ENCODE results near the gene ADAMTSL3.

The ADAMTSL3 gene

DNA sequence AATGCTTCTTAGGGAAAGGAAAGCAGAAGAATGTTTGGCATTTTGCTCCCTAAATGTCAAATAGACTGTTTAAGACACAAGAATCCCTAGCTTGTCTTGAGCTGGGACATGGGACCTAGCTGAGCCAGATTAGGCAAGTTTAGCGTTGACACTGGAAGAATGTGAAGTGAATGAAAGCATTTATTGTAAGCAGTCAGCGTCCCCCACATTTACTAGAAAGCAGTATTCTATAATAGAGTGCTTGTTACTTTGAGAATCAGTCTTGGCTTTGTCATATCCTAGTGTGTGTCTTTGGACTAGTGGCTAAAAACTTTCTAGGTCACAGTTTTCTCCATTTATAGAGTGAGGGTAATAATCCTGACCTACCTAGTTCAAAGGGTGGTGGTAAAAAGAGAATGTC is 161.6 kb downstream of the ADAMTSL3 start:
- TF ChIP-seq, protein P1, sequence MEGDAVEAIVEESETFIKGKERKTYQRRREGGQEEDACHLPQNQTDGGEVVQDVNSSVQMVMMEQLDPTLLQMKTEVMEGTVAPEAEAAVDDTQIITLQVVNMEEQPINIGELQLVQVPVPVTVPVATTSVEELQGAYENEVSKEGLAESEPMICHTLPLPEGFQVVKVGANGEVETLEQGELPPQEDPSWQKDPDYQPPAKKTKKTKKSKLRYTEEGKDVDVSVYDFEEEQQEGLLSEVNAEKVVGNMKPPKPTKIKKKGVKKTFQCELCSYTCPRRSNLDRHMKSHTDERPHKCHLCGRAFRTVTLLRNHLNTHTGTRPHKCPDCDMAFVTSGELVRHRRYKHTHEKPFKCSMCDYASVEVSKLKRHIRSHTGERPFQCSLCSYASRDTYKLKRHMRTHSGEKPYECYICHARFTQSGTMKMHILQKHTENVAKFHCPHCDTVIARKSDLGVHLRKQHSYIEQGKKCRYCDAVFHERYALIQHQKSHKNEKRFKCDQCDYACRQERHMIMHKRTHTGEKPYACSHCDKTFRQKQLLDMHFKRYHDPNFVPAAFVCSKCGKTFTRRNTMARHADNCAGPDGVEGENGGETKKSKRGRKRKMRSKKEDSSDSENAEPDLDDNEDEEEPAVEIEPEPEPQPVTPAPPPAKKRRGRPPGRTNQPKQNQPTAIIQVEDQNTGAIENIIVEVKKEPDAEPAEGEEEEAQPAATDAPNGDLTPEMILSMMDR (conservative IDR thresholded peaks at IDR 0.05; ENCODE audit: low read depth, low read length), result no peak
- Histone ChIP-seq H3K36me3 (ENCODE audit: insufficient read depth) (no peaks in the 10 kb centered on the region), H2AFZ (ENCODE audit: low read depth) (no peak overlapping the region), H3K4me3 (IDR thresholded peaks at IDR 0.05; ENCODE audit: insufficient read depth, low read depth, low read length) (no peak overlapping the region), H3K9ac (no peak overlapping the region), H3K4me1 (ENCODE audit: low read depth, poor library complexity, severe bottlenecking) (no peaks in the 10 kb centered on the region), H3K27me3 (ENCODE audit: insufficient read depth, low read depth) (0 out of 2 replicates have a peak, but pooled peaks cover 2% of the 10 kb centered on the region), H3K79me2 (ENCODE audit: insufficient read depth, low read depth) (no peaks in the 10 kb centered on the region), H4K20me1 (ENCODE audit: insufficient read depth) (no peaks in the 10 kb centered on the region), H3K27ac (no peak overlapping the region), H3K4me2 (no peak overlapping the region)

DNA sequence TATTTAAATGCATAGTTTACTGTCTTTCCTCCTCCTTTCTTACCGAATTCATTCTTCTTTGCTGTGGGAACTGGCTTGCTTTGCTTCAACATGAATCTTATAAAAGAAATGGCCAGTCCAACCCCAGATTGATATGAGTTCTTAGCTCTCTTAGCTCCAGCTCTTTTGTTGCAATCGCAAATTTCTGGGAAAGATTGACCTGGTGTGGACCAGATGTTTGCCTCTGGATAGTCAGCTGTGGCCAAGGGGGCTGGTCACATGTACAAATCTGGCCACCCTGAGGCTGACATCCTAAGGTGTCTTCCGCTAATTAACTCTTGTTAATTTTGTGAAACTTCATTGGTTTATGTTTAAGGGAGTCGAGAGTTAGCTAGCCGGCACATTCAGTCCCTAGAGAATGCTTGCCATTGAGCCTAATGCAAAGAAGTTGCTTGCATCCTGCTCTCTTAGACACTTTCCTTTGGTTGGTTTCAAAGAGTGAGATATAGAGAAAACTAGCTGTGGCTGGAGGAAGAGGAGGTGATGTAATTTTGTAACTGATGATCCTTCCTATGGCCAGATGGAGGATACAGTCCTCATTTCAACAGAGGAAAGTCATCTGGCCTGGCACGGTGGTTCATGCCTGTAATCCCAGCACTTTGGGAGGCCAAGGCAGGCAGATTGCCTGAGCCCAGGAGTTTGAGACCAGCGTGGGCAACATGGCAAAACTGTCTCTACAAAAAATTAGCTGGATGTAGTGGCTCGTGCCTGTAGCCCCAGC is 162.4 kb downstream of the ADAMTSL3 start:
- no peak overlapping the region for H3K27ac ChIP-seq
- H3K36me3 ChIP-seq (ENCODE audit: insufficient read depth), result no peaks in the 10 kb centered on the region
- no peak overlapping the region for H3K9ac ChIP-seq
- no peak overlapping the region for H3K4me2 ChIP-seq
- 0 out of 2 replicates have a peak, but pooled peaks cover 2% of the 10 kb centered on the region for H3K27me3 ChIP-seq (ENCODE audit: insufficient read depth, low read depth)
- H2AFZ ChIP-seq (ENCODE audit: low read depth), result no peak overlapping the region
- no peaks in the 10 kb centered on the region for H3K79me2 ChIP-seq (ENCODE audit: insufficient read depth, low read depth)
- TF ChIP-seq, protein P1 (conservative IDR thresholded peaks at IDR 0.05; ENCODE audit: low read depth, low read length), result no peak
- no peaks in the 10 kb centered on the region for H4K20me1 ChIP-seq (ENCODE audit: insufficient read depth)
- no peak overlapping the region for H3K4me3 ChIP-seq (IDR thresholded peaks at IDR 0.05; ENCODE audit: insufficient read depth, low read depth, low read length)
- no peaks in the 10 kb centered on the region for H3K4me1 ChIP-seq (ENCODE audit: low read depth, poor library complexity, severe bottlenecking)

DNA sequence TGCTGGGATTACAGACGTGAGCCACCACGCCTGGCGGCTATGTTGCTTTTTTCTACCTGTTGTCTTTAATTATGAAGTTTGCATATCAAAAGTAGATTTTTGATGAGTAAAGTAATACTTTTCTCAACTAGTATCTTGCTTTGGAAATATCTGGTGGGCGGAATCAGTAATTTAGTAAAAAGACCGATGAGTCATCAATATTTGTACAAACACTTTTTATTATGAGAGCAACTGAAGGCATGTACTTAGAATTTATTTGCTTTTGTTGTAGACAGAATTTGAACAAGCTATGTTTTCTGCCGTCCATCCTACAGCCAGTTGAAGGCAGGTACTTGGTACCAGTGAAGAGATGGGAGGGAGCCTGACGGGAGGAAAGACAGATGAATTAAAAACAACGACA is 164.7 kb downstream of the ADAMTSL3 start:
- Histone ChIP-seq H3K27ac (no peak overlapping the region), H3K4me3 (IDR thresholded peaks at IDR 0.05; ENCODE audit: insufficient read depth, low read depth, low read length) (no peak overlapping the region), H3K9ac (no peak overlapping the region), H3K79me2 (ENCODE audit: insufficient read depth, low read depth) (no peaks in the 10 kb centered on the region), H3K27me3 (ENCODE audit: insufficient read depth, low read depth) (0 out of 2 replicates have a peak, but pooled peaks cover 2% of the 10 kb centered on the region), H3K4me1 (ENCODE audit: low read depth, poor library complexity, severe bottlenecking) (no peaks in the 10 kb centered on the region), H3K4me2 (no peak overlapping the region), H3K36me3 (ENCODE audit: insufficient read depth) (no peaks in the 10 kb centered on the region), H4K20me1 (ENCODE audit: insufficient read depth) (no peaks in the 10 kb centered on the region), H2AFZ (ENCODE audit: low read depth) (no peak overlapping the region)
- TF ChIP-seq, protein P1 (conservative IDR thresholded peaks at IDR 0.05; ENCODE audit: low read depth, low read length), result no peak

DNA sequence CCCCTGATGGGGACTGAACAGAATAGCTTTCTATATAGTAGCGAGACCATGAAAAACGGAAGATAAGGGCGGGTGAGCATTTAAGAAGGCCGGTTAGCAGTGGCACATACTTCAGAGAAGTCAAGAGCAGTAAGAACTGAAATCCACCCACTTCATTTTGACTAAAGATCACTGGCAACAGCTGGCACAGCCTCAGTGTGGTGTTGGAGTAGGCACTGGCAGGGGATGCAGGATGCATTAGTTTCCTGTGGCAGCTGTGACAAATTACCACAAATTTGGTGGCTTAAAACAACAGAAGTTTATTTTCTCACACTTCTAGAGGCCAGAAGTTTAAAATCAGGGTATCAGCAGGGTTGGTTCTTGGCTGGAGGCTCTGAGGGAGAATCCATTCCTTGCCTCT is 176.5 kb downstream of the ADAMTSL3 start:
- no peaks in the 10 kb centered on the region for H4K20me1 ChIP-seq (ENCODE audit: insufficient read depth)
- H3K4me3 ChIP-seq (IDR thresholded peaks at IDR 0.05; ENCODE audit: insufficient read depth, low read depth, low read length), result no peak overlapping the region
- H3K9ac ChIP-seq, result no peak overlapping the region
- TF ChIP-seq, protein P1 (conservative IDR thresholded peaks at IDR 0.05; ENCODE audit: low read depth, low read length), result no peak
- H3K4me1 ChIP-seq (ENCODE audit: low read depth, poor library complexity, severe bottlenecking), result no peaks in the 10 kb centered on the region
- H3K27ac ChIP-seq, result no peak overlapping the region
- no peaks in the 10 kb centered on the region for H3K36me3 ChIP-seq (ENCODE audit: insufficient read depth)
- no peak overlapping the region for H3K4me2 ChIP-seq
- H3K79me2 ChIP-seq (ENCODE audit: insufficient read depth, low read depth), result no peaks in the 10 kb centered on the region
- no peak overlapping the region for H2AFZ ChIP-seq (ENCODE audit: low read depth)
- H3K27me3 ChIP-seq (ENCODE audit: insufficient read depth, low read depth), result no peaks in the 10 kb centered on the region

Measured in KMS-11 (cell line).